Measurements from ENCODE around the gene SLC22A15.

Gene SLC22A15

DNA sequence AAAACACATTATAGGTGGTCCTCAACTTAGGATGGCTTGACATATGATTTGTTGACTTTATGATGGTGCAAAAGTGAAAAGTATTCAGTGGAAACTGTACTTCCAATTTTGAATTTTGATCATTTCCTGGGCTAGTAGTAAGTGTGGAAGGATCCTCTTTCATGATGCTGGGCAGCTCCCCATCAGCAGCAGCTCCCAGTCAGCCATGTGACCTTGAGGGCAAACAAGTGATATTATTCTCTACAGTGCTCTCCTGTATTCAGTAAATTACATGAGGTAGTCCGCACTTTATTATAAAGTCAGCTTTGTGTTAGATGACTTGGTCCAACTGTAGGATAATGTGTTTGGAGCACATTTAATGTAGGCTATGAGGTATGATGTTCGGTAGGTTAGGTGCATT is 36.4 kb downstream of the SLC22A15 start:
- TF ChIP-seq TAF1 (IDR thresholded peaks at IDR 0.05; ENCODE audit: borderline replicate concordance, insufficient read depth, low read length) (no peak), FOXP2 (optimal IDR thresholded peaks at IDR 0.05; ENCODE audit: borderline replicate concordance, extremely low read depth, extremely low read length, insufficient read depth) (no peak), SIN3A (IDR thresholded peaks at IDR 0.05; ENCODE audit: borderline replicate concordance, insufficient read depth, low read length) (no peak), POLR2AphosphoS5 (IDR thresholded peaks at IDR 0.05; ENCODE audit: low read depth, low read length) (no peak)
- TF ChIP-seq, protein P1, sequence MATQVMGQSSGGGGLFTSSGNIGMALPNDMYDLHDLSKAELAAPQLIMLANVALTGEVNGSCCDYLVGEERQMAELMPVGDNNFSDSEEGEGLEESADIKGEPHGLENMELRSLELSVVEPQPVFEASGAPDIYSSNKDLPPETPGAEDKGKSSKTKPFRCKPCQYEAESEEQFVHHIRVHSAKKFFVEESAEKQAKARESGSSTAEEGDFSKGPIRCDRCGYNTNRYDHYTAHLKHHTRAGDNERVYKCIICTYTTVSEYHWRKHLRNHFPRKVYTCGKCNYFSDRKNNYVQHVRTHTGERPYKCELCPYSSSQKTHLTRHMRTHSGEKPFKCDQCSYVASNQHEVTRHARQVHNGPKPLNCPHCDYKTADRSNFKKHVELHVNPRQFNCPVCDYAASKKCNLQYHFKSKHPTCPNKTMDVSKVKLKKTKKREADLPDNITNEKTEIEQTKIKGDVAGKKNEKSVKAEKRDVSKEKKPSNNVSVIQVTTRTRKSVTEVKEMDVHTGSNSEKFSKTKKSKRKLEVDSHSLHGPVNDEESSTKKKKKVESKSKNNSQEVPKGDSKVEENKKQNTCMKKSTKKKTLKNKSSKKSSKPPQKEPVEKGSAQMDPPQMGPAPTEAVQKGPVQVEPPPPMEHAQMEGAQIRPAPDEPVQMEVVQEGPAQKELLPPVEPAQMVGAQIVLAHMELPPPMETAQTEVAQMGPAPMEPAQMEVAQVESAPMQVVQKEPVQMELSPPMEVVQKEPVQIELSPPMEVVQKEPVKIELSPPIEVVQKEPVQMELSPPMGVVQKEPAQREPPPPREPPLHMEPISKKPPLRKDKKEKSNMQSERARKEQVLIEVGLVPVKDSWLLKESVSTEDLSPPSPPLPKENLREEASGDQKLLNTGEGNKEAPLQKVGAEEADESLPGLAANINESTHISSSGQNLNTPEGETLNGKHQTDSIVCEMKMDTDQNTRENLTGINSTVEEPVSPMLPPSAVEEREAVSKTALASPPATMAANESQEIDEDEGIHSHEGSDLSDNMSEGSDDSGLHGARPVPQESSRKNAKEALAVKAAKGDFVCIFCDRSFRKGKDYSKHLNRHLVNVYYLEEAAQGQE (IDR thresholded peaks at IDR 0.05; ENCODE audit: insufficient read depth in 1 of 2, low read depth in 2 of 2, low read length in 2 of 2): no peak

DNA sequence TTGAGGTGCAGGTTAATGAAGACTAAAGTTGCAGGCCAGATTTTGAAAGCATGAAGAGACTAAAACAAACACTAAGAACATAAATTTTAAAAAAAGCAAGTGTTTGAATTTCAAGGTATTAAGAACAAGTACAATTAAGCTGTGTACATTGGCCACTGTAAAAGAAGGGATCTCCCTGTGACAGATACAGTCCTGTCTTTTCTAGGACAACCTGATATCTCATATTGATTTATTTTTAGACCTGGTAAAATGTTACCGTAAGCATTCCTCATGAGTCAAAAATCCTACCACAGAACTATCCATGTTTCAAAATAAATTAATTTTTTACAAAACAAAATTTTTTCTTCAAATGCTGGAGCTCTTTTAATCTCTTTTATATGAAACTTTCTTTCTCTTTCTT is 39.4 kb downstream of the SLC22A15 start:
- TF ChIP-seq TAF1 (IDR thresholded peaks at IDR 0.05; ENCODE audit: borderline replicate concordance, insufficient read depth, low read length) (no peak), POLR2AphosphoS5 (IDR thresholded peaks at IDR 0.05; ENCODE audit: low read depth, low read length) (no peak), FOXP2 (optimal IDR thresholded peaks at IDR 0.05; ENCODE audit: borderline replicate concordance, extremely low read depth, extremely low read length, insufficient read depth) (no peak), SIN3A (IDR thresholded peaks at IDR 0.05; ENCODE audit: borderline replicate concordance, insufficient read depth, low read length) (no peak)
- TF ChIP-seq, protein P1 (IDR thresholded peaks at IDR 0.05; ENCODE audit: insufficient read depth in 1 of 2, low read depth in 2 of 2, low read length in 2 of 2): no peak

DNA sequence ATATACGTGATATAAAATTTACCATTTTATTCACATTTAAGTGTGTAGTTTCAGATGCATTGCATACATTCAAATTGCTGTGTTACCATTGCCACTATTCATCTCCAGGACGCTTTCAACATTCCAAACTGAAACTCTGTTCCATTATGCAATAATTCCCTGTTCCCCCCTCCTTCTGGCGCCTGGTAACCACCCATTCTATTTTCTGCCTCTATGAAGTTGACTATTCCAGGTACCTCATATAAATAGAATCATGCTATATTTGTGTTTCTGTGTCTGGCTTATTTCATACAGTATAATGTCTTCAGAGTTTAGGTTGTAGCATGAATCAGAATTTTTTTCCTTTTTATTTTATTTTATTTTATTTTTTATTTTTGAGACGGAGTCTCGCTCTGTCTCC is 41.7 kb downstream of the SLC22A15 start:
- TF ChIP-seq TAF1 (IDR thresholded peaks at IDR 0.05; ENCODE audit: borderline replicate concordance, insufficient read depth, low read length) (no peak), FOXP2 (optimal IDR thresholded peaks at IDR 0.05; ENCODE audit: borderline replicate concordance, extremely low read depth, extremely low read length, insufficient read depth) (no peak), SIN3A (IDR thresholded peaks at IDR 0.05; ENCODE audit: borderline replicate concordance, insufficient read depth, low read length) (no peak), POLR2AphosphoS5 (IDR thresholded peaks at IDR 0.05; ENCODE audit: low read depth, low read length) (no peak)
- TF ChIP-seq, protein P1 (IDR thresholded peaks at IDR 0.05; ENCODE audit: insufficient read depth in 1 of 2, low read depth in 2 of 2, low read length in 2 of 2): no peak

DNA sequence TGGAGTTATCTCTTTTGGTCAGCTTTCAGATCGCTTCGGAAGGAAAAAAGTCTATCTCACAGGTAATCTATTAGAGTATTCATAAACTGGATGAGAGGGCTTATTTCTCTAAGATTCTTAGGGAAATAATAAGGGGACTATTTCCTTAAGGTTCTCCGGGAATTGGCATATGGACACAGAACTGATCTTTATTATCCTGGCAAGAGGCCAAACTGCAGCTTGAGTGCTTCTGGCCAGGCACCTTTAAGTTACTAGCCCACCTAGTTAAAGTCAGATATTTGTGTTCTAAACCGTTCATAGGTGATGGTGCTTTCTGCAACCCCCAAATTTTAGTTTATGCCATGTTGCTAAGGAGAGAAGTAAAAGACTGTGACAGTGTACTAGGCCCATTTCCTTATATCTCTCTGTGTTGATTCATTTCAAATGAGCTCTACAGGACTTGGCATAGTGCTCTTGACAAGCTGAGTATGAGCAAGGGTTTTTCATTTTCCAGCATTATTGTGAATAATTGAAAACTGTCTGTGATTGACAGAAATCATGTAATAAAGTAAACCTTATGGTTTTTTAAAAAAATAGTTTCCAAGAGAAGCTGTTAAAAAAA is 43.4 kb downstream of the SLC22A15 start:
- TF ChIP-seq POLR2AphosphoS5 (IDR thresholded peaks at IDR 0.05; ENCODE audit: low read depth, low read length): no peak
- TF ChIP-seq, protein P1 (IDR thresholded peaks at IDR 0.05; ENCODE audit: insufficient read depth in 1 of 2, low read depth in 2 of 2, low read length in 2 of 2): no peak
- TF ChIP-seq FOXP2 (optimal IDR thresholded peaks at IDR 0.05; ENCODE audit: borderline replicate concordance, extremely low read depth, extremely low read length, insufficient read depth): no peak
- TF ChIP-seq SIN3A (IDR thresholded peaks at IDR 0.05; ENCODE audit: borderline replicate concordance, insufficient read depth, low read length): no peak
- no peak for TF ChIP-seq TAF1 (IDR thresholded peaks at IDR 0.05; ENCODE audit: borderline replicate concordance, insufficient read depth, low read length)

All from PFSK-1 (cell line).